CD4-positive, alpha-beta T cell treated with Interleukin-17A for 4 hours (primary cell): ENCODE results near the gene KCNK15.

Experiments
- DNase-seq: peaks from one replicate; pipeline ENCODE4 v3.0.0-alpha.2; 2020; ENCODE audit warnings: mixed read lengths

KCNK15 gene

GRCh38 chr20:44715499-44716308 lies 30.0 kb upstream of the KCNK15 start:
- DNase-seq, result no peak

- no peak for DNase-seq
Measured at GRCh38 chr20:44716309-44717106, 29.2 kb upstream of the KCNK15 start.

- no peak for DNase-seq
Measured at GRCh38 chr20:44717986-44718385, 27.7 kb upstream of the KCNK15 start.

GRCh38 chr20:44719841-44720240 lies 25.8 kb upstream of the KCNK15 start:
- DNase-seq, result no peak

- DNase-seq, result no peak
Measured at GRCh38 chr20:44720621-44720996, 25.1 kb upstream of the KCNK15 start.

GRCh38 chr20:44720997-44721784 lies 24.5 kb upstream of the KCNK15 start:
- DNase-seq, result no peak

- no peak for DNase-seq
Measured at GRCh38 chr20:44721785-44722054, 23.9 kb upstream of the KCNK15 start.

- no peak for DNase-seq
Measured at GRCh38 chr20:44722990-44723389, 22.7 kb upstream of the KCNK15 start.

GRCh38 chr20:44723391-44723790 lies 22.3 kb upstream of the KCNK15 start:
- DNase-seq, result no peak

- DNase-seq, result no peak
Measured at GRCh38 chr20:44723798-44724362, 21.8 kb upstream of the KCNK15 start.

- DNase-seq, result no peak
Measured at GRCh38 chr20:44724423-44725091, 21.1 kb upstream of the KCNK15 start.

- DNase-seq, result no peak
Measured at GRCh38 chr20:44725837-44726236, 19.8 kb upstream of the KCNK15 start.

GRCh38 chr20:44727039-44727438 lies 18.6 kb upstream of the KCNK15 start:
- DNase-seq, result no peak

- DNase-seq, result no peak
Measured at GRCh38 chr20:44727651-44728050, 18.0 kb upstream of the KCNK15 start.

- no peak for DNase-seq
Measured at GRCh38 chr20:44728801-44729443, 16.7 kb upstream of the KCNK15 start.

- DNase-seq, result no peak
Measured at GRCh38 chr20:44730441-44730840, 15.2 kb upstream of the KCNK15 start.

- no peak for DNase-seq
Measured at GRCh38 chr20:44731657-44732056, 14.0 kb upstream of the KCNK15 start.

- no peak for DNase-seq
Measured at GRCh38 chr20:44732327-44732726, 13.3 kb upstream of the KCNK15 start.

- DNase-seq, result peak; percentile 69
Measured at GRCh38 chr20:44733341-44734069, 12.2 kb upstream of the KCNK15 start.

GRCh38 chr20:44734938-44735337 lies 10.7 kb upstream of the KCNK15 start:
- no peak for DNase-seq

- no peak for DNase-seq
Measured at GRCh38 chr20:44735816-44736169, 9.9 kb upstream of the KCNK15 start.
